Liver (tissue), 9 donors: ENCODE measurements around the gene SCUBE1. TPM values are rescaled to one million over a fixed set of nuclear protein-coding genes. Genes with fewer than 3 reads are reported as not detected.

ENCODE experiments used
- DNase-seq: peaks from one replicate; pipeline ENCODE4 v3.0.0-alpha.2; 2017; ENCODE audit warnings: low spot score
- H3K27ac ChIP-seq, 2 donors: one replicate each; pipeline ENCODE4 v1.7.0; 2013; ENCODE audit warnings: inconsistent platforms in 2 of 2, low read length in 2 of 2, control low read depth in 1 of 2, low read depth in 1 of 2, mild to moderate bottlenecking in 1 of 2
- H3K27me3 ChIP-seq, 4 donors: one replicate each; pipeline versions ENCODE4 v1.6.1 to v1.7.0; 2013; ENCODE audit warnings: low read length in 3 of 4, inconsistent platforms in 1 of 4, mild to moderate bottlenecking in 1 of 4, moderate library complexity in 1 of 4; ENCODE audit not compliant: control insufficient read depth in 4 of 4, insufficient read depth in 4 of 4
- H3K36me3 ChIP-seq, 4 donors: one replicate each; pipeline versions ENCODE4 v1.6.1 to v1.7.0; 2013; ENCODE audit warnings: low read length in 3 of 4, mild to moderate bottlenecking in 3 of 4, low read depth in 1 of 4, moderate library complexity in 1 of 4; ENCODE audit not compliant: control insufficient read depth in 4 of 4, insufficient read depth in 3 of 4
- H3K4me1 ChIP-seq, 4 donors: one replicate each; pipeline versions ENCODE4 v1.6.1 to v1.7.0; 2013; ENCODE audit warnings: low read length in 3 of 4, mild to moderate bottlenecking in 3 of 4, moderate library complexity in 1 of 4; ENCODE audit not compliant: control insufficient read depth in 4 of 4, insufficient read depth in 4 of 4
- H3K4me3 ChIP-seq, 3 donors: one replicate each; pipeline versions ENCODE4 v1.6.1 to v1.7.0; 2013; ENCODE audit warnings: low read length in 3 of 3, control low read depth in 1 of 3, low read depth in 1 of 3, mild to moderate bottlenecking in 1 of 3
- H3K9ac ChIP-seq, 2 donors: one replicate each; pipeline ENCODE4 v1.7.0; 2013; ENCODE audit warnings: low read length in 2 of 2, mild to moderate bottlenecking in 2 of 2, moderate library complexity in 2 of 2, control low read depth in 1 of 2, low read depth in 1 of 2
- H3K9me3 ChIP-seq, 4 donors: one replicate each; pipeline versions ENCODE4 v1.6.1 to v1.7.0; 2013; ENCODE audit warnings: low read length in 3 of 4; ENCODE audit not compliant: control insufficient read depth in 4 of 4
- CTCF ChIP-seq: fragments of 150-350 bp; IDR thresholded peaks from 2 replicates; pipeline ENCODE4 v1.5.1; 2017; ENCODE audit warnings: improper control_type of control experiment, low read depth, low read length; ENCODE audit not compliant: missing input control
- EGR1 ChIP-seq, 2 donors: IDR thresholded peaks; 2 replicates each; pipeline ENCODE4 v1.6.1; 2016 to 2018; ENCODE audit warnings: antibody characterized with exemption in 2 of 2, low read depth in 2 of 2
- FOXA1 ChIP-seq: IDR thresholded peaks from 2 replicates; pipeline ENCODE4 v1.6.1; 2016; ENCODE audit warnings: antibody characterized with exemption
- FOXA2 ChIP-seq: IDR thresholded peaks from 2 replicates; pipeline ENCODE4 v1.6.1; 2016; ENCODE audit warnings: antibody characterized with exemption
- GABPA ChIP-seq, 2 donors: IDR thresholded peaks in 1 of 2; conservative IDR thresholded peaks in 1 of 2; 2 replicates each; pipeline ENCODE4 v1.6.1; 2016; ENCODE audit warnings: antibody characterized with exemption in 2 of 2, mild to moderate bottlenecking in 1 of 2, moderate library complexity in 1 of 2
- HNF4A ChIP-seq, 2 donors: conservative IDR thresholded peaks; 2 replicates each; pipeline ENCODE4 v1.6.1; 2016; ENCODE audit warnings: antibody characterized with exemption in 2 of 2, mild to moderate bottlenecking in 2 of 2
- HNF4G ChIP-seq: IDR thresholded peaks from 2 replicates; pipeline ENCODE4 v1.6.1; 2016; ENCODE audit warnings: antibody characterized with exemption
- JUND ChIP-seq, 2 donors: IDR thresholded peaks; 2 replicates each; pipeline ENCODE4 v1.6.1; 2016; ENCODE audit warnings: antibody characterized with exemption in 2 of 2
- MAX ChIP-seq: IDR thresholded peaks from 2 replicates; pipeline ENCODE4 v1.6.1; 2016; ENCODE audit warnings: antibody characterized with exemption
- NR2F2 ChIP-seq: IDR thresholded peaks from 2 replicates; pipeline ENCODE4 v1.6.1; 2016; ENCODE audit warnings: antibody characterized with exemption
- RAD21 ChIP-seq, 2 donors: IDR thresholded peaks; 2 replicates each; pipeline ENCODE4 v1.6.1; 2016; ENCODE audit warnings: antibody characterized with exemption in 2 of 2, mild to moderate bottlenecking in 2 of 2
- RXRA ChIP-seq, 2 donors: IDR thresholded peaks; 2 replicates each; pipeline ENCODE4 v1.6.1; 2017 to 2018; ENCODE audit warnings: antibody characterized with exemption in 2 of 2, mild to moderate bottlenecking in 1 of 2
- SP1 ChIP-seq: IDR thresholded peaks from 2 replicates; pipeline ENCODE4 v1.6.1; 2018; ENCODE audit warnings: antibody characterized with exemption, mild to moderate bottlenecking
- TAF1 ChIP-seq: conservative IDR thresholded peaks from 2 replicates; pipeline ENCODE4 v1.6.1; 2016; ENCODE audit warnings: antibody characterized with exemption, mild to moderate bottlenecking
- YY1 ChIP-seq: IDR thresholded peaks from 2 replicates; pipeline ENCODE4 v1.6.1; 2016; ENCODE audit warnings: antibody characterized with exemption, mild to moderate bottlenecking
- ZBTB33 ChIP-seq: IDR thresholded peaks from 2 replicates; pipeline ENCODE4 v1.6.1; 2016; ENCODE audit warnings: antibody characterized with exemption
- WGBS: extraction: QIAGEN DNeasy Blood & Tissue Kit; methylation state at CpG from one replicate; pipeline ENCODE4 v1.1.7; 2013; 5-methylcytosine and 5-hydroxymethylcytosine counted together
- polyA plus RNA-seq, 2 donors: library from polyadenylated mRNA; stranded (reverse) in 1 of 2; unstranded in 1 of 2; fragments of 200-250 nt in 1 of 2; fragments of >200 nt in 1 of 2; fragmentation: Nextera tagmentation in 1 of 2; extraction: Ambion mirVana in 1 of 2; gene quantifications; one replicate each; pipeline versions ENCODE4 v1.2.1 to v1.2.3, GENCODE V29; 2013 to 2015
- total RNA-seq, 2 donors: library from RNA; depleted of rRNA; stranded (reverse); fragments of >200 nt; gene quantifications; one replicate each; pipeline ENCODE4 v1.2.3, GENCODE V29; 2014
- TF ChIP-seq, protein P1 (sequence below): IDR thresholded peaks from 2 replicates; pipeline ENCODE4 v1.6.1; 2016; ENCODE audit warnings: antibody characterized with exemption
- TF ChIP-seq, protein P2 (sequence below): IDR thresholded peaks from 2 replicates; pipeline ENCODE4 v1.6.1; 2016; ENCODE audit warnings: antibody characterized with exemption, mild to moderate bottlenecking
- donor health status: healthy.
- donor health status: healthy.
- donor health status: healthy.
- donor health status: healthy.
- donor health status: healthy.

Gene SCUBE1
- total and polyA plus RNA-seq, 4 donors, result 0.07 to 0.46 (median 0.08) TPM; not detected in 1

- no peak overlapping the region for H3K4me3 ChIP-seq
- no peak for DNase-seq
- WGBS, result 89% methylated on average over 12 of the region's 12 CpGs
- no peak overlapping the region for H3K27ac ChIP-seq
- H3K27me3 ChIP-seq, result no peaks in the 10 kb centered on the region
- H3K9ac ChIP-seq, result no peak overlapping the region
- TF ChIP-seq HNF4G, result no peak
- TF ChIP-seq RXRA (IDR thresholded peaks at IDR 0.05), result no peak
- TF ChIP-seq FOXA1, result no peak
- no peaks in the 10 kb centered on the region for H3K9me3 ChIP-seq
- H3K4me1 ChIP-seq, result peaks cover 3 to 9% (median 7%) of the 10 kb centered on the region in 4 donors
- no peaks in the 10 kb centered on the region for H3K36me3 ChIP-seq
Observed at GRCh38 chr22:43302531-43303041, 40.6 kb downstream of the SCUBE1 start.

- no peak overlapping the region for H3K4me3 ChIP-seq
- no peaks in the 10 kb centered on the region for H3K36me3 ChIP-seq
- peaks cover 3 to 13% (median 11%) of the 10 kb centered on the region in 4 donors for H3K4me1 ChIP-seq
- TF ChIP-seq CTCF (no peak), HNF4A (conservative IDR thresholded peaks at IDR 0.05) (no peak), NR2F2 (no peak), MAX (no peak), RAD21 (IDR thresholded peaks at IDR 0.05) (no peak), ZBTB33 (no peak), FOXA1 (no peak), FOXA2 (no peak), YY1 (no peak), SP1 (no peak), HNF4G (no peak), TAF1 (no peak), JUND (IDR thresholded peaks at IDR 0.05) (no peak), EGR1 (IDR thresholded peaks at IDR 0.05; ENCODE audit: low read depth in 2 of 2) (no peak), GABPA (IDR thresholded peaks at IDR 0.05 in 1 of 2, conservative IDR thresholded peaks at IDR 0.05 in 1 of 2) (no peak), RXRA (IDR thresholded peaks at IDR 0.05) (no peak)
- TF ChIP-seq, protein P1, sequence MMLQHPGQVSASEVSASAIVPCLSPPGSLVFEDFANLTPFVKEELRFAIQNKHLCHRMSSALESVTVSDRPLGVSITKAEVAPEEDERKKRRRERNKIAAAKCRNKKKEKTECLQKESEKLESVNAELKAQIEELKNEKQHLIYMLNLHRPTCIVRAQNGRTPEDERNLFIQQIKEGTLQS, result no peak
- TF ChIP-seq, protein P2, sequence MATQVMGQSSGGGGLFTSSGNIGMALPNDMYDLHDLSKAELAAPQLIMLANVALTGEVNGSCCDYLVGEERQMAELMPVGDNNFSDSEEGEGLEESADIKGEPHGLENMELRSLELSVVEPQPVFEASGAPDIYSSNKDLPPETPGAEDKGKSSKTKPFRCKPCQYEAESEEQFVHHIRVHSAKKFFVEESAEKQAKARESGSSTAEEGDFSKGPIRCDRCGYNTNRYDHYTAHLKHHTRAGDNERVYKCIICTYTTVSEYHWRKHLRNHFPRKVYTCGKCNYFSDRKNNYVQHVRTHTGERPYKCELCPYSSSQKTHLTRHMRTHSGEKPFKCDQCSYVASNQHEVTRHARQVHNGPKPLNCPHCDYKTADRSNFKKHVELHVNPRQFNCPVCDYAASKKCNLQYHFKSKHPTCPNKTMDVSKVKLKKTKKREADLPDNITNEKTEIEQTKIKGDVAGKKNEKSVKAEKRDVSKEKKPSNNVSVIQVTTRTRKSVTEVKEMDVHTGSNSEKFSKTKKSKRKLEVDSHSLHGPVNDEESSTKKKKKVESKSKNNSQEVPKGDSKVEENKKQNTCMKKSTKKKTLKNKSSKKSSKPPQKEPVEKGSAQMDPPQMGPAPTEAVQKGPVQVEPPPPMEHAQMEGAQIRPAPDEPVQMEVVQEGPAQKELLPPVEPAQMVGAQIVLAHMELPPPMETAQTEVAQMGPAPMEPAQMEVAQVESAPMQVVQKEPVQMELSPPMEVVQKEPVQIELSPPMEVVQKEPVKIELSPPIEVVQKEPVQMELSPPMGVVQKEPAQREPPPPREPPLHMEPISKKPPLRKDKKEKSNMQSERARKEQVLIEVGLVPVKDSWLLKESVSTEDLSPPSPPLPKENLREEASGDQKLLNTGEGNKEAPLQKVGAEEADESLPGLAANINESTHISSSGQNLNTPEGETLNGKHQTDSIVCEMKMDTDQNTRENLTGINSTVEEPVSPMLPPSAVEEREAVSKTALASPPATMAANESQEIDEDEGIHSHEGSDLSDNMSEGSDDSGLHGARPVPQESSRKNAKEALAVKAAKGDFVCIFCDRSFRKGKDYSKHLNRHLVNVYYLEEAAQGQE, result no peak
- H3K9me3 ChIP-seq, result no peaks in the 10 kb centered on the region
- no peak overlapping the region for H3K9ac ChIP-seq
- no peak for DNase-seq
- WGBS, result 92% methylated on average over 10 of the region's 10 CpGs
- H3K27ac ChIP-seq, result no peak overlapping the region
- H3K27me3 ChIP-seq, result no peaks in the 10 kb centered on the region
Observed at GRCh38 chr22:43301866-43302265, 41.3 kb downstream of the SCUBE1 start.
